Measurements from ENCODE around the gene TANGO6. TPM values are rescaled to one million over a fixed set of nuclear protein-coding genes. Genes with fewer than 3 reads are reported as not detected.

The TANGO6 gene
- polyA plus RNA-seq, 1 donor (not counting 4 experiments of a cell fraction or from before 2014, with no cell fraction given) = 13.1 TPM

- H3K4me1 ChIP-seq (ENCODE audit: control insufficient read depth, extremely low read depth, insufficient read depth, low read length) = no peaks in the 10 kb centered on the region
- peaks cover 12 to 13% of the 10 kb centered on the region in 2 experiments for H3K36me3 ChIP-seq (ENCODE audit: control insufficient read depth in 2 of 2, extremely low read depth in 1 of 2, insufficient read depth in 2 of 2, low read length in 2 of 2)
- dilution Hi-C loops (cut with MboI; ENCODE audit: extremely low pct_ligation_motif_present, low sequenced_read_pairs) = no loop called here
- H3K27me3 ChIP-seq (ENCODE audit: control insufficient read depth, extremely low read depth, insufficient read depth, low read length) = no peaks in the 10 kb centered on the region
- H3K9me1 ChIP-seq (ENCODE audit: control insufficient read depth, extremely low read depth, insufficient read depth, low read length) = no peaks in the 10 kb centered on the region
- H3K79me2 ChIP-seq (ENCODE audit: control insufficient read depth, insufficient read depth, low read length) = peaks cover 7% of the 10 kb centered on the region
- no peak overlapping the region for H3K9ac ChIP-seq (ENCODE audit: control insufficient read depth, extremely low read depth, insufficient read depth, low read length)
- FAIRE-seq (no peak), DNase-seq (ENCODE audit: low read depth, low spot score) (no peak)
- H3K9me3 ChIP-seq (ENCODE audit: control insufficient read depth, low read depth, low read length) = no peaks in the 10 kb centered on the region
- H3K4me3 ChIP-seq (ENCODE audit: control insufficient read depth in 2 of 3, extremely low read depth in 1 of 3, insufficient read depth in 2 of 3, low read depth in 1 of 3, low read length in 3 of 3) = no peak overlapping the region
- H2AFZ ChIP-seq (ENCODE audit: control insufficient read depth, low read length) = no peak overlapping the region
- H3K4me2 ChIP-seq (ENCODE audit: control insufficient read depth, extremely low read depth, insufficient read depth, low read depth, low read length) = no peak overlapping the region
- TF ChIP-seq CTCF (optimal IDR thresholded peaks at IDR 0.05 in 1 of 3, IDR thresholded peaks at IDR 0.05 in 1 of 3, conservative IDR thresholded peaks at IDR 0.05 in 1 of 3; ENCODE audit: extremely low read depth in 1 of 3, insufficient read depth in 2 of 3, low read length in 3 of 3) (no peak), EZH2 (IDR thresholded peaks at IDR 0.05; ENCODE audit: low read length) (no peak)
- H4K20me1 ChIP-seq (ENCODE audit: control insufficient read depth, extremely low read depth, insufficient read depth, low read length) = no peaks in the 10 kb centered on the region
- no peak overlapping the region for H3K27ac ChIP-seq (ENCODE audit: control insufficient read depth, insufficient read depth, low read length)
These were observed 17.9 kb downstream of the TANGO6 start for GRCh38 chr16:68860978-68861892.

GRCh38 chr16:68866933-68867332, 23.6 kb downstream of the TANGO6 start:
- no peaks in the 10 kb centered on the region for H4K20me1 ChIP-seq (ENCODE audit: control insufficient read depth, extremely low read depth, insufficient read depth, low read length)
- H3K27ac ChIP-seq (ENCODE audit: control insufficient read depth, insufficient read depth, low read length) = no peak overlapping the region
- H3K9me1 ChIP-seq (ENCODE audit: control insufficient read depth, extremely low read depth, insufficient read depth, low read length) = no peaks in the 10 kb centered on the region
- no peaks in the 10 kb centered on the region for H3K79me2 ChIP-seq (ENCODE audit: control insufficient read depth, insufficient read depth, low read length)
- no peak for TF ChIP-seq CTCF (optimal IDR thresholded peaks at IDR 0.05 in 1 of 3, IDR thresholded peaks at IDR 0.05 in 1 of 3, conservative IDR thresholded peaks at IDR 0.05 in 1 of 3; ENCODE audit: extremely low read depth in 1 of 3, insufficient read depth in 2 of 3, low read length in 3 of 3)
- TF ChIP-seq EZH2 (IDR thresholded peaks at IDR 0.05; ENCODE audit: low read length) = no peak
- dilution Hi-C loops (cut with MboI; ENCODE audit: extremely low pct_ligation_motif_present, low sequenced_read_pairs) = no loop called here
- FAIRE-seq (no peak), DNase-seq (ENCODE audit: low read depth, low spot score) (no peak)
- no peak overlapping the region for H3K9ac ChIP-seq (ENCODE audit: control insufficient read depth, extremely low read depth, insufficient read depth, low read length)
- no peak overlapping the region for H3K4me3 ChIP-seq (ENCODE audit: control insufficient read depth in 2 of 3, extremely low read depth in 1 of 3, insufficient read depth in 2 of 3, low read depth in 1 of 3, low read length in 3 of 3)
- no peak overlapping the region for H3K4me2 ChIP-seq (ENCODE audit: control insufficient read depth, extremely low read depth, insufficient read depth, low read depth, low read length)
- H3K9me3 ChIP-seq (ENCODE audit: control insufficient read depth, low read depth, low read length) = no peaks in the 10 kb centered on the region
- H2AFZ ChIP-seq (ENCODE audit: control insufficient read depth, low read length) = no peak overlapping the region
- H3K27me3 ChIP-seq (ENCODE audit: control insufficient read depth, extremely low read depth, insufficient read depth, low read length) = no peaks in the 10 kb centered on the region
- no peaks in the 10 kb centered on the region for H3K4me1 ChIP-seq (ENCODE audit: control insufficient read depth, extremely low read depth, insufficient read depth, low read length)
- H3K36me3 ChIP-seq (ENCODE audit: control insufficient read depth in 2 of 2, extremely low read depth in 1 of 2, insufficient read depth in 2 of 2, low read length in 2 of 2) = peaks cover 4 to 12% of the 10 kb centered on the region in 2 experiments

Data from keratinocyte (primary cell).